GM11168 (cell line): Measurements from ENCODE around the gene KCNRG.

Experiments used
- in situ Hi-C: fragments of 300-500 bp; cut with MboI; formaldehyde crosslinking; loops from one replicate; pipeline ENCODE4 v1.12.0; 2022; ENCODE audit warnings: low sequenced_read_pairs; ENCODE audit not compliant: unreplicated experiment

The KCNRG gene

GRCh38 chr13:50069261-50069660 lies 54.0 kb downstream of the KCNRG start:
- in situ Hi-C loops, result no loop called here

GRCh38 chr13:50070186-50070585 lies 54.9 kb downstream of the KCNRG start:
- in situ Hi-C loops, result no loop called here
